Stimulated activated CD4-positive, alpha-beta T cell treated with anti-CD3 and anti-CD28 coated beads, Interleukin-4, amount 100 ng/mL, for 48 hours (primary cell): Measurements from ENCODE around the gene HOXA9.

Experiments
- DNase-seq, 2 donors: peaks; one replicate each; pipeline ENCODE4 v3.0.0-alpha.2; 2020; ENCODE audit warnings: low read depth in 2 of 2

The HOXA9 gene

DNA sequence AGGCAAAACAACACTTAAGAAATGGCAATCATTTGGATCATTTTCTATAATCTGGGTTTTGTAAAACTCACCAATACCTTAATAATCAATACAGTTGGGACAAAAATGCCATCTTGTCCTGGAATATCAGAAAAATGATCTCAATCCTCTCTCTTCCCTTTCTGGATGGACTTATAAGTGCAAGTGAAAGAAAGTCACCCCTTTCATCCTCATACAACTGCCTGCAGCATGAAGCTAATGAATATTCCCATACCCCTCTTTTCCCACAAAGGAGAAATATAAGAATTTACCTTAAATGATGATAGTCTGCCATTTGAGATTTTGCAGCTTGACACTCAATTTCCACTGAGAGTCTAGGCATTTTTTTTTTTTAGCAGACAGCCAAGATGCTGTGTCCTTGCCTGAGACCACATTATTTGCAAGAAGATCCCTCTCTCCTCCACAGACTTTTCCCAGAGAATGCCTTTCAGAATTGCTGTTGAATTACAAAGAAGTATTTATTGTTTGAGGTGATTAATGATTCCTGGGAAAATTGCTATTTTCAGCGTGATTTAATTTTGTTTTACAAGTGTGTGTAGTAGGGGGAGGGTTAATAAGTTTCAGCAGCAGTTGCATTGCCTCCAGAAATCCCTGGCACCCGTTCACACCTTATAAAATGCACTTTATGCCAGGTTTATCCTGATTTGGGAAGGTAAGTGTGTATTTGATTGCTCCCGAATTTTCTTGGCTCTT, 38.6 kb downstream of the HOXA9 start:
- no peak for DNase-seq

DNA sequence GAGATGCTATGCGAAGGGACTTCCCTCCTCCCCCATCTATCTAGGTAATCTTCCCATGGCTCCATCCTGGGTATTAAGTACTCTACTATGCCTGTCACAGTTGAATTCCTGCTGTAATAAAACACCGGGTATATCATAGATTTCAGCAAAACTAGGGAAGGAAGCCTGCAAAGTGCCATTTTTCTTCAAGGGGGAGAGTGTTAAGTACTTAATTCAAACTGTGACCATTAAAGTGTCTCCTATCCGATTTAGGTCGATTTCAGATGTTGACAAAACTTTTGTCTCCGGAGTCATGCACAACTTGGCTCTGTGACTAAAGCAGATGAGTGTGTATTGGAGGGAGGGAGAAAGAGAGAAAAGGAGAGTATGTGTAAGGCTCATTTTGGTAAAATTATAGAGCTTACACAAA, 39.3 kb downstream of the HOXA9 start:
- no peak for DNase-seq

- no peak for DNase-seq
Observed at GRCh38 chr7:27124902-27125689, 40.2 kb downstream of the HOXA9 start.

GRCh38 chr7:27124096-27124901, 41.0 kb downstream of the HOXA9 start:
- DNase-seq: no peak

- no peak for DNase-seq
Observed at GRCh38 chr7:27123477-27124053, 41.8 kb downstream of the HOXA9 start.

DNA sequence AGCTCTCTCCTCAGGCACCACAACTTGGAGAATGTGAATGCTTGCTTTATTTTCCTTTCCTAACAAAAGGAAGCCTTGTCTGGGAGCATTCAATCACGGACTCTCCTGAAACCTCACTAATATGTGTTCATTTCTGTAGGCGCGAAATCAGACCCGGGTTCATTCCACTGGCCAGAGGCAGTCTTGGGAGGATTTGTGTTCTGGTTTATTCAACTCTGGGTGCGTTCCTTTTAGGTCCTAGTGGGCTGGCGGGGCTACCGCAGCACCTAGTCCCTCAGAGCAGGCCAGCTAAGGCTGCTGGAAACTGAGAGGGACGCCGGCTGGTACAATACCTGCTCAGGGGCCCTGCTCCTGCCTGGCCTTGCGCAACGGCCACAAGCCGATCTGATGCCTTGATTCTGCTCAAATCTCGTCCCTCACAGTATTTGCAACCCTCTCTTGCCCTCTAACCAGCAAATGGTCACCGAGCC, 42.3 kb downstream of the HOXA9 start:
- DNase-seq: no peak

DNA sequence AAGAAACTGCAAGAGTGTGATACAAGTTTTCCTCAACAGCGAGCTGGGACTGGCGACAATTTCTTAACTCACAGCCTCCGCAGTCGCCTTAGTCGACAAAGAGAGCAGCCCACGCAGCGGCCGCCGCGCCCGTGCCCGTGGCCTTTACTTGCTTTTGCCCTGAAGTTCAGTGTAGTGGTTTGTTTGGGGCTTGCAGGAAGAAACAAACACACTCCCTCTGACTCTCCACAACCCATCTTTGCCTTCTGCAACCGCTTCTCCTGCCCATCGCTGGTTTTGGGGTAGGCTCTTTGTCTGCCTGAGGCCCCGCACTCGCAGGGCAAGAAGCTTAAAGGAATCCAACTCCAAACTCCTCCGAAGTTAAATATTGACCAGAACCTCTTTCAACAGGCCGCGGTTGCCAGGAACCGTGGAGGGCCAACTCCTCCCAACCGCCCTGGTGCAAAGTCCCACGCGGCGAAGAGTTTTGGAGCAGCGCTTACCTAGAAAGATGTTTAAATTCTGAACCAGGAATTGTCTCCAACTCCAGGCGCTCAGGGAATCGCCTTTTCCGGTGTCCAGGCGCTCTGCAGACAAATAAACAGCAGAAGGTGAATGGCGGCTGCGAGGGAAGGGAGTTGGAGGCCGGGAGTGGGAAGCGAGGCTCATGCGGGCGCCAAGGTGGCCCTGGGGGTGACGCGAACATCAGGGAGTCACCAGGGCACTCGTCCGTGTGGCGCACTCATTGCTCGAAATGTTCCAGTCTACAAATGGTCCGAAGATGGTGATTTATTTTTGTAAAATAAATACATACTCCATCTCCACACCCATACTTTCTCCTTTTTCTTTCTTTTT, 43.0 kb downstream of the HOXA9 start:
- no peak for DNase-seq

GRCh38 chr7:27121684-27122076, 43.7 kb downstream of the HOXA9 start:
- no peak for DNase-seq

DNA sequence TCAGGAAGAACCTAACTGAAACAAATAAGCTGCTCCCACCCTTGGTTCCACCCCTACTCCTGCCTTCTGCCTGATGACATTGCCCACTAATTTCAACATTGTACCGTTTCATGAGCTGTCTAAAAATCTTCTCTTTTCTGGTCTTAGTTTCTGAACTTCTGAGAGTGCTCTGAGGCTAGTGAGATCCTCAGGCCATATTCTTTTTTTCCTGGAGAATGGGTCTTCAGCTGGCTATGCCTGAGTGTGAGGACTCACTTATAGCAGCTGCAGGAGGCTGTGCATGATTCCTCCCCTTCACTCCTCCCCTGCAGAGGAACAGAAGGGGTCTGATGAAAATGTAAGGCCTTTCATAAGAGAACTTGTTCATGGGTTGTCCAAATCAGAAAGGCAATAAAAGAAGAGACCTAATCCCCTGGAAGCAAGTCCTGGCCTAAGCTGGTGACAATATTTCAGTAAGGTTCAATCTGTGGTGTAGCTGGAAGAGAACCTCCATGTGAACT, 45.9 kb downstream of the HOXA9 start:
- DNase-seq: no peak

- DNase-seq: no peak
Observed at GRCh38 chr7:27118580-27118979, 46.8 kb downstream of the HOXA9 start.

DNA sequence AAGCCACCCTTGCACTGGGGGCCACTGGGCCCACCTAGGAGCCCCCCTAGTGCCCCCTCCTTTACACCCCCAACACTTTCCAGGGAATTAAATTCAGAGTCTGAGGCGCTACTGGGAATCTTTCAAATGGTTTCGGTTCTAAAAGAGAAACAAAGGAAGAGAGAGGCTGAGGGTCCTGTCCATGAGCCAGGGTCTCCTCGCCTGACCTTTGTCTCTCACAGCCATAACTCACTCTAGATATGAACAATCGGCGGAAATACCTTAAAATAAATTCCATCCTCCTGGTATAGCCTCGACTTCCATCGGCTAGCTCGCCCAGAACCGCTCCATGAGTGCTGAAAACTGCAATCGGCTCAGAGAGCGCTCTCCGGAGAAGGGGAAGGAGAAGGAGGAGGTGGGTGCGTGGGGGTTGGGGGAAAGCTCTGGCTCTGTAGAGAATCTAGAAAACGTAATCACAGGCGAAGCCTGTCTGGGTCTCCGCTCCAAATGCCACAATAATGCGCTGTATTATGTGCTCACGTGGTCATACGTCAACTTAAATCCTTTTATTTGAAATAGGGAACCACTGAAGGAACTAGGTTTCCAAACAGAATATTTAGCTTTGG, 47.3 kb downstream of the HOXA9 start:
- no peak for DNase-seq

DNA sequence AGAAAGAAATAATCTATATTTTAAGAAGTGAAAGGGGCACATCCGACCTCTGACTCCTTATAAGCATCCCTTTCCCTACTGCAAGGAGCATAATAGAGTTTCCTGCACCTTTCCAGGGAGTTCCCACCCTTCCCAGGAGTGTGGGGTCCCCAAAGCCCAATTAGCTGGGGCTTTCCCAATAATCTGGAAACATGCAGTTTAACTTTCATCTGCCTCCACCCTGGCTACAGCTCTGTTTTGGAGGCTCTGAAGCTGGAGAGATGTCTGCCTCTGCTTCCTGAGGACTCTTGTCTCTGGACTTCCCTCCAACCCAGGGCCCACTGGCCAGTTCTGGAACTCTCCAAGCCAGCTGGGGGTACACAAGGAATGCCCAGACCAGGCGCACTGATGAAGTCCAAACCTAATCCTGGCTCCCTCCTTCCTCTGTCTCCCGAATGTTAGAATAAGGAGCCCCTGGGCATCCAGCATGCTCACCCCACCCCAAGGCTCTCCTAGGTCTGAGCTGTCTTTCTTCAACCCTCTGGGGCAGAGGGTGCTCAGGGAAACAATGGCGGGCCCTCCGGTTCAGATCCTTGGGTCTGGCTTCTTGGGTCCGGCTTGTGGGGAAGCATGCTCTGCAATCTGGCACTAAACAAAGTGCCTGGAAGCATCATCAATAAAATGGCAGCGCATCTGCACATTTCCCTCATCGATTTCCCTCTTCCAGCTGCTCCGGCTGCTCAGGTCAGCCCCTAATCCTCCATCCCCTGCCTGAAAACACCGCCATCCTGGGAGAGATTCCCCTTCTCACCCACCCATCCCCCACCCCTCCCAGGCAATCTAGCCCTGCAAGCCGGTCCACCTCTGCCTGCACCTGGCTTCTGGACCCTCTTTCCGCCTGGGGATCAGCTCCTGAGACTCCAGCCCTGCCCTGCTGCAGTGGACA, 48.1 kb downstream of the HOXA9 start:
- no peak for DNase-seq

DNA sequence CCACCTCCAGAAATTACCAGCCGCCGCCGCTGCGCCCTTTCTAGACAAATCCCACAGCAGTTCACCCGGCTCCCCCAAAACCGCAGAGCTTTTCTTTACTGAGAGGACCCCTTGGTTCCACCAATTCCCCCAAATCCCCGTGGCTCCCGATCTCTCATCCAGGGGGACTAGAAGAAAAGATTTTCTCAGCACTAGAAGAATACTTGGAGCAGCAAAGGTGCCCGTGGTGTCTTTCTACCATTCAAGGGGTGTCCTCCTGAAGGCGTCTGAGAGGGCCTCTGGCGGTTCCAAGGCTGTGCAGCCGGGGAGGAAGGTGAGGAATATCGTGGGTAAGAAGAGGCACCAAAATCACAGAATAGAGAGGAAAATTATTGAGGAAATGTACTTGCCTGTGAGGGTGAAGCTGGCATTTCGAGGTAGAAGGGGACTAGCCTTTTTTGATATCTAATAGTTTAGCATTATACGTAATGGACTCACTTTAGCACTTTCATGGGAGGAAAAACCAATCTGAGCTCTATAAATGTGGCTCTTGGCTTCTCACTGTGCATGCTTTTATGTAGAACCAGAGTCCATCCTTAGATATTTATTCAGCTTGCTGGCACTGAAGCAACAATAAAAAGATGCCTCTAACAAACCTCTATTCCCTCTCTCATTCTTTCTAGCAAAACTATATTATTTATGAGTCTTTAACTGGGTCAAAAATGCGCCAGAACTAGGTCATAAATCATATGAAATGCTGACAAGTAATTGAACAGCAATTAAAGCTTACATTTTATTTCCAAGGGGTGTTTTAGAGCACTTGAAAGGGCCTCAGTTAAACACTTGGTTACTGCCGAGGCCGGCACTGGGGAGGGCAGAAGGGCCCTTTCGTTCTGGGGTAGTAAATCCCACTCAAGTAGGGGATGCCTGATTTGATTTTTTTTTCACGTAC, 49.0 kb downstream of the HOXA9 start:
- no peak for DNase-seq

DNA sequence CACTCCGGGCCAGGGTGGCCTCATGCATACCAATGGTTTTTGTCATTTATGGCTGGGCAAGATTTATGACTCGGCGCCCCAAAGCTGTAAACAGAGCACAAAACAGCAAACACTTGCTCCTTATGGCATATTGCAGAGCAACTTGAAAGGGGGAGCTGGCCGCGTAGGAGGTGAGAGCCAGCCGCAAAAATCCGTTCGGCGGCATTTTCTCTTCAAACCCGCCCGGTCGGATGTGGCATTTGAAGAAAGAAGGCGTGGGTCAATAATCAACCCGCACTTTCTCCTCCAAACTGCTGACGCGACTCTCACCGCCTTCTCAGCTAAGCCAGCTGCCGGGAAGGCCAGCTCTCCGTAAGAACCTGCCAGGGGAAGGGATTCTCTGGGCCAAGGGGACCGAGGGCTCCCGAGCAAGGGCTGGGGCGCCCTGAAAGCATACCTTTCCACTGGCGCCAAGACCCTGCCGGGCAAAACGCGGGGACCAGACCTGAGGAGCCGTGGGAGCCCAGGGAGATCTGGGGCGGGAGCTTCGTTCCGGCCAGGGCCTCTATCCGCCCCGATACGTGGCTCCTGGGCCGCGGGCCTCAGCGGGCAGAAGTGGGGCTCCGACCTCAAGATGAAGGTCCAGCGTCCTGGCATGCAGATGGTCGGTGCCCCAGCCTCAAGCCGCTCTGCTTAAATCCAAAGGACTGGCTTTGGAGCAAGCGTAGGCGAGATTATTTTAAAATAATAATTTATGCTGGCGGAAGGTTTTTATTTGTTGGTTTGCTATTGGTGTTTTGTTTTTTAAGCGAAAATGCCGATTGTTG, 49.9 kb downstream of the HOXA9 start:
- no peak for DNase-seq

- DNase-seq: no peak
Observed at GRCh38 chr7:27114881-27115220, 50.5 kb downstream of the HOXA9 start.

DNA sequence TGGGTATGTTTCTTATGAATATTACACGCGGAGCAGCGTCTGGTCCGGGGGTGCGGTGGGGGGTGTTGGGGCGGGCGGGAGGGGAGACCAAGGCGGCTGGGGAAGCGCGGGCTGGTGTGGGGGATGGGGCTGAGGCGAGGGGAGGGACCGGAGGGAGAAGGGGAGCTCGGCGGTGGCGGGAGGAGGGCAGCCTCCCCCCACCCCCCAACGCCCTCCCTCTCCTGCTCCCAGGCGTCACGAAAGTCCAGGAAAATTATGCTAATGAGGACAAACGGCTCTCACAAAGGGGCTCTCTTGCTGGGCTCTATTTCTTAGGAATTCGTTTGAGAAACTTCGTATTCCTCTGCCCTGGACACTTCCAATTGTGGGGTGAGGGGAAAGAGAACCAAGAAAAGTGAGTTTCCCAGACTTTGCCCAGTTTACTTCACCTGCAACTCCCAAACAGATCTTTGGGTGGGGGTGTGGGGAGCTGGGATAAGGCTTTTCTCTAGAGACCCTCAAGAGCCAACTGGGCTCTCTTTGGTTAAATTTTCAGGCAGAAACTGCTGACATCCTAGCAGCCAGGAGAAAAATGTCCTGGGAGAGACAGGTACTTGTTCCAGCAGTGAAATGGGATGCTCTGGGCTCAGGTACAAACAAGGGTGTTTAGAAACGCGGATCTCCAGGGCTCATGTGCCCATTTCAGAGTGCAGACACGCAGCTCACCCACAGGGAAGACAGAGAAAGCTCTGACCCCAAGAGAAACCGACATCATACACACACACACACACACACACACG, 51.2 kb downstream of the HOXA9 start:
- DNase-seq: no peak
